WTC11 (cell line): ENCODE measurements around the gene ZNF681. TPM values are rescaled to one million over a fixed set of nuclear protein-coding genes. Genes with fewer than 3 reads are reported as not detected.
"Not testable (repeated sequence)": the region's sequence is repeated elsewhere in the genome, so short reads cannot be mapped to it uniquely, and the experiment has no call there.

Source experiments
- ATAC-seq: fragments of 200-7000 bp; cut with Tn5 transposase; 2 replicates; pipeline ENCODE4 v1.10.0; 2021; ENCODE audit warnings: mild to moderate bottlenecking, moderate library complexity
- CTCF ChIA-PET: fragments of 300-600 bp; sonication (Branson Sonifier 250); formaldehyde crosslinking; loops from one replicate; lab custom pipeline; 2021; ENCODE audit warnings: antibody characterized with exemption; lab: Charles Lee
- POLR2A ChIA-PET: fragments of 350-600 bp; sonication (Branson Sonifier 250); formaldehyde crosslinking; loops from one replicate; lab custom pipeline; 2021; ENCODE audit warnings: antibody characterized with exemption; lab: Charles Lee
- DNase-seq: peaks from one replicate; pipeline ENCODE4 v3.0.0; 2021; ENCODE audit warnings: low spot score
- H3K27ac Mint-ChIP-seq: 2 replicates; pipeline ENCODE4 v1.8.0; 2021; ENCODE audit warnings: mixed read lengths
- H3K27me3 Mint-ChIP-seq: 2 replicates; pipeline ENCODE4 v1.8.0; 2021; ENCODE audit warnings: low read depth, mild to moderate bottlenecking, moderate library complexity, mixed read lengths
- H3K36me3 Mint-ChIP-seq: 2 replicates; pipeline ENCODE4 v1.8.0; 2021; ENCODE audit warnings: mixed read lengths
- H3K4me1 Mint-ChIP-seq: 2 replicates; pipeline ENCODE4 v1.8.0; 2022; ENCODE audit warnings: mixed read lengths
- H3K4me3 Mint-ChIP-seq: 2 replicates; pipeline ENCODE4 v1.8.0; 2021; ENCODE audit warnings: mild to moderate bottlenecking, moderate library complexity, mixed read lengths
- H3K9me3 Mint-ChIP-seq: 2 replicates; pipeline ENCODE4 v1.8.0; 2021; ENCODE audit warnings: mixed read lengths
- ARID4B ChIP-seq: sonication (generic); formaldehyde crosslinking; IDR thresholded peaks from 2 replicates; pipeline ENCODE4 v1.8.0; 2023; ENCODE audit warnings: missing genetic modification reagents, mild to moderate bottlenecking, borderline replicate concordance
- ELF4 ChIP-seq: sonication (generic); formaldehyde crosslinking; IDR thresholded peaks from 2 replicates; pipeline ENCODE4 v1.8.1; 2022; ENCODE audit warnings: low read depth, mild to moderate bottlenecking, moderate library complexity, missing genetic modification reagents
- GABPB1 ChIP-seq: sonication (generic); formaldehyde crosslinking; IDR thresholded peaks from 2 replicates; pipeline ENCODE4 v1.8.1; 2023; ENCODE audit warnings: mild to moderate bottlenecking, missing genetic modification reagents
- GTF2I ChIP-seq: fragments of 250-450 bp; sonication (Bioruptor Pico); conservative IDR thresholded peaks from 2 replicates; pipeline ENCODE4 v1.4.0; 2021; ENCODE audit warnings: mild to moderate bottlenecking
- JAZF1 ChIP-seq: fragments of 250-450 bp; sonication (Bioruptor Pico); IDR thresholded peaks from 2 replicates; pipeline ENCODE4 v1.9.0; 2021; ENCODE audit warnings: moderate library complexity, mild to moderate bottlenecking, inconsistent platforms
- NFATC4 ChIP-seq: fragments of 250-450 bp; sonication (Bioruptor Pico); IDR thresholded peaks from 2 replicates; pipeline ENCODE4 v1.9.0; 2021; ENCODE audit warnings: mild to moderate bottlenecking
- OVOL2 ChIP-seq: fragments of 250-450 bp; sonication (Bioruptor Pico); IDR thresholded peaks from 2 replicates; pipeline ENCODE4 v1.9.0; 2021; ENCODE audit warnings: mild to moderate bottlenecking, borderline replicate concordance
- PRRX2 ChIP-seq: fragments of 250-450 bp; sonication (Bioruptor Pico); IDR thresholded peaks from 2 replicates; pipeline ENCODE4 v1.8.0; 2021; ENCODE audit warnings: mild to moderate bottlenecking
- SOX15 ChIP-seq: fragments of 250-450 bp; sonication (Bioruptor Pico); IDR thresholded peaks from 2 replicates; pipeline ENCODE4 v1.9.0; 2021; ENCODE audit warnings: mild to moderate bottlenecking
- ZNF232 ChIP-seq: sonication (generic); formaldehyde crosslinking; IDR thresholded peaks from 2 replicates; pipeline ENCODE4 v1.8.0; 2022; ENCODE audit warnings: mild to moderate bottlenecking, missing genetic modification reagents
- ZNF317 ChIP-seq: sonication (generic); formaldehyde crosslinking; IDR thresholded peaks from 2 replicates; pipeline ENCODE4 v1.8.1; 2023; ENCODE audit warnings: low read depth, mild to moderate bottlenecking, moderate library complexity, missing genetic modification reagents, borderline replicate concordance
- ZNF512 ChIP-seq: sonication (generic); formaldehyde crosslinking; IDR thresholded peaks from 2 replicates; pipeline ENCODE4 v1.8.1; 2022; ENCODE audit warnings: missing genetic modification reagents, borderline replicate concordance
- total RNA-seq: library from RNA; stranded (reverse); gene quantifications from 3 replicates; pipeline ENCODE4 v1.2.3, GENCODE V29; 2021
- TF ChIP-seq, protein P1 (sequence below): sonication (generic); formaldehyde crosslinking; conservative IDR thresholded peaks from 2 replicates; pipeline ENCODE4 v1.8.1; 2022; ENCODE audit warnings: mild to moderate bottlenecking, missing genetic modification reagents
- TF ChIP-seq, protein P2 (sequence below): sonication (generic); formaldehyde crosslinking; IDR thresholded peaks from 2 replicates; pipeline ENCODE4 v1.8.1; 2023; ENCODE audit warnings: mild to moderate bottlenecking, missing genetic modification reagents, moderate library complexity
- TF ChIP-seq, protein P3 (sequence below): sonication (generic); formaldehyde crosslinking; IDR thresholded peaks from 2 replicates; pipeline ENCODE4 v1.8.1; 2023; ENCODE audit warnings: mild to moderate bottlenecking, missing genetic modification reagents

ZNF681 gene
- total RNA-seq, 1 experiment from 2014 or later, result 16.9 TPM

DNA sequence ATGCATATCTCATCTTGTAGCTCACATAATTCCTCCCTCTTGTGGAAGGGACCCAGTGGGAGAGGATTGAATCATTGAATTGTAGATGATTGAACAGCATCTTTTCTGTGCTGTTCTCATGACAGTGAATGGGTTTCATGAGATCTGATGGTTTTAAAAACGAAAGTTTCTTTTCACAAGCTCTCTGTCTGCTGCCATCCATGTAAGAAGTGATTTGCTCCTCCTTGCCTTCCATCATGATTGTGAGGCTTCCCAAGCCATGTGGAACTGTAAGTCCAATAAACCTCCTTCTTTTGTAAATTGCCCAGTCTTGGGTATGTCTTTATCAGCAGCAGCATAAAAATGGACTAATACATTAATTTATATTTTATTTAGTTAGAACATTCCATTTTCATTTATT lies 52.0 kb downstream of the ZNF681 start (continued):
- TF ChIP-seq OVOL2 (no peak), GTF2I (CRISPR knock-in tag) (no peak), GABPB1 (CRISPR knock-in tag) (no peak)

- POLR2A ChIA-PET, result interaction anchor here (1.2 kb wide), 1 partner anchor 12 kb away, joined by 4 read pairs; the partner anchor contains the start of gene ZNF675
- peaks cover 3% of the 10 kb centered on the region; the same call in 1 of the 2 replicates for H3K27me3 Mint-ChIP-seq
- no peaks in the 10 kb centered on the region for H3K36me3 Mint-ChIP-seq
- no peak overlapping the region for H3K27ac Mint-ChIP-seq
- peak; percentile 17 for DNase-seq
- no peak for TF ChIP-seq ARID4B (CRISPR knock-in tag)
- TF ChIP-seq JAZF1 (CRISPR knock-in tag), result no peak
- TF ChIP-seq, protein P1, sequence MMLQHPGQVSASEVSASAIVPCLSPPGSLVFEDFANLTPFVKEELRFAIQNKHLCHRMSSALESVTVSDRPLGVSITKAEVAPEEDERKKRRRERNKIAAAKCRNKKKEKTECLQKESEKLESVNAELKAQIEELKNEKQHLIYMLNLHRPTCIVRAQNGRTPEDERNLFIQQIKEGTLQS (CRISPR knock-in tag), result no peak
- TF ChIP-seq ZNF512 (CRISPR knock-in tag), result no peak
- no peak for TF ChIP-seq NFATC4 (CRISPR knock-in tag)
- no peak for TF ChIP-seq PRRX2 (CRISPR knock-in tag)
- TF ChIP-seq, all 79 proteins: peak for 0
- H3K4me3 Mint-ChIP-seq, result no peak overlapping the region
- CTCF ChIA-PET, result no interaction called here
- peaks cover 24% of the 10 kb centered on the region for H3K4me1 Mint-ChIP-seq
- peaks cover 5% of the 10 kb centered on the region; the same call in 1 of the 2 replicates for H3K9me3 Mint-ChIP-seq
- ATAC-seq, result peak; percentile 67
Measured at GRCh38 chr19:23699521-23699860, 59.2 kb downstream of the ZNF681 start.

GRCh38 chr19:23698711-23699520 lies 59.8 kb downstream of the ZNF681 start:
- peak; percentile 25 for DNase-seq
- CTCF ChIA-PET, result no interaction called here
- peak overlapping the region; percentile 52 for H3K27ac Mint-ChIP-seq
- ATAC-seq, result peak; percentile 94
- peaks cover 3% of the 10 kb centered on the region; the same call in 1 of the 2 replicates for H3K27me3 Mint-ChIP-seq
- no peaks in the 10 kb centered on the region for H3K36me3 Mint-ChIP-seq
- peaks cover 5% of the 10 kb centered on the region; the same call in 1 of the 2 replicates for H3K9me3 Mint-ChIP-seq
- H3K4me1 Mint-ChIP-seq, result peaks cover 28% of the 10 kb centered on the region
- H3K4me3 Mint-ChIP-seq, result no peak overlapping the region
- POLR2A ChIA-PET, result interaction anchor here (1.2 kb wide), 1 partner anchor 12 kb away, joined by 4 read pairs; the partner anchor contains the start of gene ZNF675
- TF ChIP-seq ZNF317 (CRISPR knock-in tag) (no peak), ELF4 (no peak), ZNF232 (CRISPR knock-in tag) (no peak), ZNF512 (CRISPR knock-in tag) (no peak), SOX15 (CRISPR knock-in tag) (no peak)
- TF ChIP-seq, protein P2, sequence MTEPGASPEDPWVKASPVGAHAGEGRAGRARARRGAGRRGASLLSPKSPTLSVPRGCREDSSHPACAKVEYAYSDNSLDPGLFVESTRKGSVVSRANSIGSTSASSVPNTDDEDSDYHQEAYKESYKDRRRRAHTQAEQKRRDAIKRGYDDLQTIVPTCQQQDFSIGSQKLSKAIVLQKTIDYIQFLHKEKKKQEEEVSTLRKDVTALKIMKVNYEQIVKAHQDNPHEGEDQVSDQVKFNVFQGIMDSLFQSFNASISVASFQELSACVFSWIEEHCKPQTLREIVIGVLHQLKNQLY (CRISPR knock-in tag), result no peak
- TF ChIP-seq, protein P3, sequence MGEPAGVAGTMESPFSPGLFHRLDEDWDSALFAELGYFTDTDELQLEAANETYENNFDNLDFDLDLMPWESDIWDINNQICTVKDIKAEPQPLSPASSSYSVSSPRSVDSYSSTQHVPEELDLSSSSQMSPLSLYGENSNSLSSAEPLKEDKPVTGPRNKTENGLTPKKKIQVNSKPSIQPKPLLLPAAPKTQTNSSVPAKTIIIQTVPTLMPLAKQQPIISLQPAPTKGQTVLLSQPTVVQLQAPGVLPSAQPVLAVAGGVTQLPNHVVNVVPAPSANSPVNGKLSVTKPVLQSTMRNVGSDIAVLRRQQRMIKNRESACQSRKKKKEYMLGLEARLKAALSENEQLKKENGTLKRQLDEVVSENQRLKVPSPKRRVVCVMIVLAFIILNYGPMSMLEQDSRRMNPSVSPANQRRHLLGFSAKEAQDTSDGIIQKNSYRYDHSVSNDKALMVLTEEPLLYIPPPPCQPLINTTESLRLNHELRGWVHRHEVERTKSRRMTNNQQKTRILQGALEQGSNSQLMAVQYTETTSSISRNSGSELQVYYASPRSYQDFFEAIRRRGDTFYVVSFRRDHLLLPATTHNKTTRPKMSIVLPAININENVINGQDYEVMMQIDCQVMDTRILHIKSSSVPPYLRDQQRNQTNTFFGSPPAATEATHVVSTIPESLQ, result no peak
- TF ChIP-seq, all 79 proteins: peak for 0

DNA sequence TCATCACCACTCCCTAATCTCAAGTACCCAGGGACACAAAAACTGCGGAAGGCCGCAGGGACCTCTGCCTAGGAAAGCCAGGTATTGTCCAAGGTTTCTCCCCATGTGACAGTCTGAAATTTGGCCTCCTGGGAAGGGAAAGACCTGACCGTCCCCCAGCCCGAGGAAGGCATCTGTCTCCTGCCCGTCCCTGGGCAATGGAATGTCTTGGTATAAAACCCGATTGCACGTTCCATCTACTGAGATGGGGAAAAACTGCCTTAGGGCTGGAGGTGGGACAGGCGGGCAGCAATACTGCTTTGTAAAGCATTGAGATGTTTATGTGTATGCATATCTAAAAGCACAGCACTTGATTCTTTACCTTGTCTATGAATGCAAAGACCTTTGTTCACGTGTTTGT lies 65.8 kb downstream of the ZNF681 start:
- Mint-ChIP-seq H3K27ac (0 out of 2 replicates have a peak overlapping the region, but pooled peaks have one; percentile 45), H3K4me1 (peaks cover 22% of the 10 kb centered on the region)
- H3K27me3 Mint-ChIP-seq, ATAC-seq, H3K9me3 Mint-ChIP-seq, POLR2A ChIA-PET, CTCF ChIA-PET, H3K36me3 Mint-ChIP-seq, H3K4me3 Mint-ChIP-seq, DNase-seq: not testable (repeated sequence)
